HT-29 (cell line): ENCODE results near the gene MBD3. TPM values are rescaled to one million over a fixed set of nuclear protein-coding genes. Genes with fewer than 3 reads are reported as not detected.
A peak's percentile ranks its signal among the peaks of the same experiment; 100 is the strongest.

Experiments used
- DNase-seq: peaks from one replicate; pipeline ENCODE4 v3.0.0-alpha.2; 2015; ENCODE audit warnings: low spot score
- total RNA-seq: library from RNA; depleted of rRNA; stranded (reverse); fragments of >200 nt; shearing (Covaris generic); gene quantifications from 2 replicates; pipeline ENCODE4 v1.2.3, GENCODE V29; 2014

The MBD3 gene
- total RNA-seq, 1 experiment from 2014 or later, result 202 TPM

- DNase-seq, result no peak
Measured at GRCh38 chr19:1619703-1620102, 27.0 kb upstream of the MBD3 start.

GRCh38 chr19:1619094-1619439 is 26.4 kb upstream of the MBD3 start:
- no peak for DNase-seq

DNA sequence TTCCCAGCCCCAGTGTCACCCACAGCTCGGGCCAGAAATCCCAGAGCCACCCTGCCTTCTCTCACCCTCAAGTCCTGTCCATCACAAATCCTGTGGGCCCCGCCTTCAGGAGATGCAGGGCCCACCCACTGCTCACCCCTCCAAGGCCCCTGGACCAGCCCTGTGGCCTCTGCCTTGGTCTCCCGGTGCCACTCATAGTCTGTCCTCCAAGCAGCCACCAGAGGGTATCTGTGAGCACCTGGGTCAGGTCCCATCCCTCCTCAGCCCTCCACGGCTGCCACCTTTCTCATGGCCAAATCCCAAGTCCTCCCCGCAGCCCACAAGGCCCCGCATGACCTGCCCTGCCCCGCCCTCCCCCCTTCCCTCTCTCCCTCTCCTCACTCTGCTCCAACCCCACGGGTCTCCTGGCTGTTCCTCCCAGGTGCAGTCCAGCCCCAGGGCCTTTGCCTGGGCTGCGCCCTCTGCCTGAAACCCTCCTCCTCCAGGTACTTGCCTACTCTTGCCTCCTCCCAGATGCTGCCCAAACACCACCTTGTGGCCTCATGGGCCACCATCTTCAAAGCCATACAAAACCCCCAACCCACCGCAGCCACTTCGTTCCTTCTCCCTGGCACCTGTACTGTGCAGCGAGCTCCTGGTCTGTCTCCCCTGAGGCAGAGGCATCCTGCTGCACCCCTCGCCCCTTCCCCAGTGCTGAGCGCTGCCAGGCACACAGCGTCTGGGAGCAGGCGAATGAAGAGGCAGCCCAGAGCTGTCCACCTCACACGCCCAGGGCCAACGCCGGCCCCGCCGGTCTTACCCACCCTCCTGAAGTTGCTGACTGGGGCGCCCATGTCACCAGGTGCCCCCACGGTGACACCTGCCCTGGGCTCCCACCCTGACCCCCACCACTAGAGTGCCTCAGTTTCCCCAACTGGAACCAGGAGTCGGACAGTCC is 25.8 kb upstream of the MBD3 start:
- DNase-seq, result no peak

DNA sequence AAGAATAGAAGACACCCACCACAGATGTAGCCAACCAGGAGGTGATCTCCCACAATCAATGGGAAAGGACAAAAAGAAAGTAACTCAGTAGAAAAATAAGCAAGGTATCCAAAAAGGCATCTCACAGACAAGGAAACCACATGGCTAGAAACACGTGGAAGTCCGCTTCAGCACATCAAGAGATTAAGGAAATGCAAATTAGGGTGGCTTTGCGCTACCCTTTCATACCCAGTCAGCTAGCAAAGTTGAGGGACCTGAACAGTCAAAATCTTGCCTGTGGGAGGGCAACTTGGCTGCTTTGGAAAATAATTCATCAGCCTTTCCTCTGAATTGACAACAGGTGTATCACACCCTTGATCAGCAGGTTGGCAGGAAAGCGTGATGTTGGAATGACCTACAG is 24.2 kb upstream of the MBD3 start:
- DNase-seq, result no peak

DNA sequence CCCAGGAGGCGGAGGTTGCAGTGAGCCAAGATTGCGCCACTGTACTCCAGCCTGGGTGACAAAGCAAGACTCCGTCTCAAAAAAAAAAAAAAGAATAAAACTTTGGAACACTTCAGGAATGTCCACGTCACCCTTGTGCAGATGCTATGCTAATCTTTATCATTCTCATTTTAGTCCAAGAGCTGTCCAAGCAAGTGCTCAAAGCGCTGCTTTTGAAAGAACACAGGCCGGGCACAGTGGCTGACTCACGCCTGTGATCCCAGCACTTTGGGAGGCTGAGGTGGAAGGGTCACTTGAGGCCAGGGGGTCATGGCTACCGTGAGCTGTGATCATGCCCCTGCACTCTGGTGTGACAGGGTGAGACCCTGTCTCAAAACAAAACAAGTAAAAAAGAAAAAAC is 23.7 kb upstream of the MBD3 start:
- no peak for DNase-seq

- DNase-seq, result no peak
Measured at GRCh38 chr19:1615156-1615765, 22.6 kb upstream of the MBD3 start.

- no peak for DNase-seq
Measured at GRCh38 chr19:1613808-1614570, 21.3 kb upstream of the MBD3 start.

DNA sequence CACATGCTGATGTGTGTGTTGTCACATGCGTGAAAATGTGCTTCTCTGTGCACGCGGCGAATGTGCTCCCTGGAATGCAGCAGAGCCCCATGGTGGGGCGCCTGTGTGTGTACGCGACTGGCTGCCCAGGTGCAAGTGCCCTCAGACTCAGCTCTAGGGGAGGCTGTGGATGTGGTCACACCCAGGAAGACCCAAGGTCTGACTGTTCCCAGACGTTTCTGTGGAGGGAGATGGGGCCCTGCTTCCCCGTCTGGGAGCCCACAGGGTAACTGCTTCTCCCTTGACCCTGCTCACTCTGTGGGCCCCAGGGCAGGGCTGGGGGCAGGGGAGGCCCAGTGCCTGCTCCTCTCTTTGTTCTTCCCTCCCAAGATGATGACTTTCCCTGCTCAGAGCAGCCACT is 20.5 kb upstream of the MBD3 start:
- no peak for DNase-seq

DNA sequence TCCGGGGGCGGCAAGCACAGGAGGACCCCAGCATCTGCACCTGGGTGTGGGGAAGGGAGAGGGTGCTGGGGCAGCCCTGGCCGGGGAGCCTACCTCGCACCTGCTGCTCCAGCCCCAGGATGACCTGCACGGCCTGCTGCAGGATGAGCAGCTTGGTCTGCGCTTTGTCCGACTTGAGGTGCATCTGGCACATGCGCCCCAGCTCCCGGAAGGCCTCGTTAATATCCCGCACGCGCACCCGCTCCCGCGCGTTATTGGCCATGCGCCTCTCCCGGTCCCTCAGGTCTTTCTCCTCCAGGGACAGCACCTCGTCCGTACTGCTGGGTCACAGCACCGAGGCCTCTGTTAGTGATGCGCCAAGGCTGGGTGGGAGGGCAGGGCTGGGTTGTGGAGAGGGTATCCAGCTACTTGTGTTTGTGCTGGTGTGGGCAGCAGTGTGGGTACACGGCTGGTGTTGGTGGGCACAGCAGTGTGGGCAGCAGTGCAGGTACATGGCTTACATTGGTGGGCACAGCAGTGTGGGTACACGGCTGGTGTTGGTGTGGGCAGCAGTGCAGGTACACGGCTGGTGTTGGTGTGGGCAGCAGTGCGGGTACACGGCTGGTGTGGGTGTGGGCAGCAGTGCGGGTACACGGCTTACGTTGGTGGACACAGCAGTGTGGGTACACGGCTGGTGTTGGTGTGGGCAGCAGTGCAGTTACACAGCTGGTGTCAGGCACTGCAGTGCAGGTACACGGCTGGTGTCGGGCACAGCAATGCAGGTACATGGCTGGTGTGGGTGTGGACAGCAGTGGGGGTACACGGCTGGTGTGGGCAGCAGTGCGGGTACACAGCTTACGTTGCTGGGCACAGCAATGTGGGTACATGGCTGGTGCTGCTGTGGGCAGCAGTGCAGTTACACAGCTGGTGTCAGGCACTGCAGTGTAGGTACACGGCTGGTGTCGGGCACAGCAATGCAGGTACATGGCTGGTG is 19.7 kb upstream of the MBD3 start:
- DNase-seq, result no peak

- no peak for DNase-seq
Measured at GRCh38 chr19:1611353-1611752, 18.7 kb upstream of the MBD3 start.

DNA sequence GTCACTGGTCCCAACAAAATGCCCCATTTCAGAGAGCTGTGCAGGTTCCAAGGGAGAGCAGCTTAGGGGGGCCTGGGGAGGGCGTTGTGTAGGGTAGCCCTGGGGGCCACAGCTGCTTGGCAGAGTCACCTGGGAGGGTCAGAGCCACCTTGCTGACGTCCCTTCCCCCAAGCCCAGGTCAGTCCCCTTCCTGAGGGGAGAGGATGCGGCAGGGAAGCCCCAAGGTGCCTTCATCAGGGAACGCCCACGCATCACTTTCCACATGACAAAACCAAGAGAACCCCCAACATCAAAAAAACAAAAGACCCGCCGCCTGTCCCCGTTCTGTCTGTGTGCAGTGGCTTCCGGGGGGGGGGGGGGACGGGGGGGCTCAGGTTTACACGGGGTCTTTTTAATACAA is 17.9 kb upstream of the MBD3 start:
- DNase-seq, result no peak

DNA sequence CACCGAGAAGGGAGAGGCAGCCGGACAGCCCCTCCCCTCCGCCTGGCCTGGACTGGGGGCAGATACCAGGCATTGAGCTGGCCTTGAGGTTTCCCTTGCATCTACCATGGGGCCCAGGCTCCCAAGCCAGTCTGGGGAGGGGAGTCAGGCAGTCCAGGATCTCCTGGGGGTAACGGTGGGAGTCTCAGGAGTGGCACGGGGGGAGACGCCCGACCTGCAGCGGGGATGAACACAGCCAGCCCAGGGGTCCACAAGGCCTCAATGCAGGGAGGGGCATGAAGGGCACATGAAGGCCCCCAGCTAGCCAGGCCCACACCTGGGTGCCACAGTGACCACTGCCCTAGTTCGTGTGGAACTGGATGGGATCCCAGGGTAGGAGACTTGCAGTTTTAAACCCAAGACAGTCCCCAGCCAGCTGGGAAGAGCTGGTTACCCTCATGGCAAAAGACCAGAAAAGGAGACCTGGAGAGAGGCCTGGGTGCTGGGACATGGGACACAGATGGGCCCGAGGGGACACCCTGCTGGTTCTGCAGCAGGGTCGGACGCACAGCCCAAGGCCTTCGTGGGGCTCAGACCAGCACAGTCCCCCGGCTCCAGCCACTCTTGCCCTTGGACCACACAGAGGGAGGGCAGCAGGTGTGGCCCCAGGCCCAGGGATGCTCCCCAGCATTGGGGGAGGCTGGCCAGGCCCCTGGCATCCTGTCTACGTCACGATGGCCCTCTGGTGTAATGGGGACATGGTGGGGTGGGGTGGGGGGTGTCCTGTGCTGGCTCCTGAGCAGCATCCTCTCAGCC is 17.2 kb upstream of the MBD3 start:
- DNase-seq, result no peak

DNA sequence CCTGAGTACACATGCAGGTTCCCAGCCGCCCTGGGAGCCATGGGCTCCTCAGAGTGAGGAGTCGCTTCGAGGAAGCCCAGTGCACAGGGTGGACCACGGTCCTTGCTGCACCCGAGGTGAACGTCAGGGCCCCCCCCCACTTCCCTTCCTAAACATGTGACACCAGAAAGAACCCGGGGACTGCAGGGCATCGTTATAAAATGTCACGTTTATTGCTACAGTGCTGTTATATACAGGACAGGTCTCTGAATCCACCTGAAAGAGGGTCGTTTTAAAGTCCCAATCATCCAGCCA is 16.4 kb upstream of the MBD3 start:
- no peak for DNase-seq

DNA sequence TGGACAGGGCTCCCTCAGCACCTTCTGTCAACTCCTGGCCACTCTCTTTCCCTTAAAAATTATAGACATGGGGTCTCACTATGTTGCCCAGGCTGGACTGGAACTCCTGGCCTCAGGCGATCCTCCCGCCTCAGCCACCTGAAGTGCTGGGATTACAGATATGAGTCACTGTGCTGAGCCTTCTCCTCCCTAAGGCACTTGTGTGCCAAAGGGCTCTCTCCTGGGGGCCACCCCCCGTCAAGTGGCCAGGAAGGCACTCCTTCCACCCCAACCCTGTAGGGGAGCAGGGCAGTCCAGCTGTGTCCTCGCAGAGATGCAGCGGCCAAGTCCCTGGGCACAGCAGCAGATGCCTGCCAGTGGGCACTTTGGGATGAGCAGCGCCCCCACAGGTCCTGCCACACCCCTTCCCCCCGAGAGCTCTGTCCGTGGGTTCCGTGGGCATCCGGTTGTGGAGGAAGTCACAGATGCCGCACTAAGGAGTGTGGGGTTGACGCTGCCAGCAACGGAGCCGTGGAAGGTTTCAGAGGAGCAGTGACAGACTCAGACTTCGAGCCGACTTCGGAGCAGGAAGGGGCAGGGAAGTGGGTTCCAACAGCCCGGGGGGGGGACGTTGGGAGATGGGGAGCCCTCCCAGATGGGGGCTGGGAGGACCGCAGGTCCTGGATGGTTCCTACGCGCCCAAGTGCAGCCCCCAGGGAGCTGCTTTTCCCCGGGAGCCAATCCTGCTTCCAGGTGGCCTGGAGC is 15.9 kb upstream of the MBD3 start:
- DNase-seq, result no peak

GRCh38 chr19:1606138-1606651 is 13.5 kb upstream of the MBD3 start:
- no peak for DNase-seq

DNA sequence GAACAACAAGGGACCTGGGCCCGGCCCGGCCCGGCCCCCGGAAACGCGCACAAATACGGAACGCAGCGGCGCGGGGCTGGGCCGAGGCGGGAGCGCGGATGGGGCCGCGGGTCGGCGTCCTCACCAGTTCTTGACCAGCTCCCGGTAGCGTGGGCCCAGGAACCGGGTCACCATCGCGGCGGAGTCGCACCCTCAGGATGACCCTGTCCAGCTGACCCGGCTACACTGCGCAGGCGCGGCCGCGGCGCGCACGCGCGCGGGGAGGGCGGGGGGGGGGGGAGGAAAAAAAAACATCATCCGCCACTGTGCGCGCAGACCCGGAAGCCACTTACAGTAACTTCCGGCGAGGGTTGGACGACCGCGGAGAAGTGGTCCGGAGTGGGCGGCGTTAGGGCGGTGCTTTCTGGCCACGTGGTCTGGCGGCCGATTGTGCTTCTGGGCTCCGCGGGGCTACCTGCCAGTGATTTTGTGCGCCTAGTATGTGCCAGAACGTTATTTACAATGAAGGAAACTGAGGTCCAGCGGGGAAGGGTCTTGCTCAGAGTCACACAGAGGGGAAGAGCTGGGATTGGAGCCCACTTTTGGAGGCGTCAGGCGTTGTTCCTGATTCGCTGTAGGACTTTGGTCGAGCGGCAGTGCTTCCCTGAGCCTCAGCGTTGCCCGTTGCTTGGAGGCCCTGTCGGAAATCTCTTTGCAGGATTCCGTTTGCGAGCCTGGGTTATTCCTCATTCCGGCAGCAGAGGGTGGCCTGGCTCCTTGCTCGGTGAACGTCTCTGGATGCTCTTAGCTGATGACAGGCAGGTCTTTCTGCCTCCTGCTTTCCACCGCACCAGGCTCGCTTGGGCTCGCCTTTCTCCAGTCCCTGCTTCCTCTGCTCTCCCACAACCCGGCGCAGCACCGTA is 12.8 kb upstream of the MBD3 start, which contains the start of gene UQCR11:
UQCR11 (minus strand) TSS at position 227 of the 902 bp plus-strand sequence; CDS start at position 174, 53 bp downstream.
- DNase-seq, result peak; percentile 87

GRCh38 chr19:1602091-1602707 is 9.5 kb upstream of the MBD3 start:
- no peak for DNase-seq

DNA sequence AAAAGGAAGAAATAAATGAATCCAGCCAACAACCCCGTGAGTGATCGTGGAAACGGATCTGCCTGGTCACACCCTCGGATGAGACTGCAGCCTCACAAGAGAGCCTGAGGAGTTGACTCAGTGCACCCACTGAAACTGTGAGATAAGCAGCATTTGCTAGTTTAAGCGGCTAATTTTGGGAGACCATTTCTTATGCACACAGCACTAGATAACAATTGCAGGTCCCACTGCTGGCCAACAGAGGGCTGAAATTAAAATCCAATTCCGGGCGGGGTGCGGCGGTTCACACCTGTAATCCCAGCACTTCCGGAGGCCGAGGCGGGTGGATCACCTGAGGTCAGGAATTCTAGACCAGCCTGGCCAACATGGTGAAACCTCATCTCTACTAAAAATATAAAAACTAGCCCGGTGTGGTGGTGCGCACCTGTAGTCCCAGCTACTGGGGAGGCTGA is 9.0 kb upstream of the MBD3 start:
- peak; percentile 19 for DNase-seq
